Measurements from ENCODE around the gene SLIT3.

Gene SLIT3

DNA sequence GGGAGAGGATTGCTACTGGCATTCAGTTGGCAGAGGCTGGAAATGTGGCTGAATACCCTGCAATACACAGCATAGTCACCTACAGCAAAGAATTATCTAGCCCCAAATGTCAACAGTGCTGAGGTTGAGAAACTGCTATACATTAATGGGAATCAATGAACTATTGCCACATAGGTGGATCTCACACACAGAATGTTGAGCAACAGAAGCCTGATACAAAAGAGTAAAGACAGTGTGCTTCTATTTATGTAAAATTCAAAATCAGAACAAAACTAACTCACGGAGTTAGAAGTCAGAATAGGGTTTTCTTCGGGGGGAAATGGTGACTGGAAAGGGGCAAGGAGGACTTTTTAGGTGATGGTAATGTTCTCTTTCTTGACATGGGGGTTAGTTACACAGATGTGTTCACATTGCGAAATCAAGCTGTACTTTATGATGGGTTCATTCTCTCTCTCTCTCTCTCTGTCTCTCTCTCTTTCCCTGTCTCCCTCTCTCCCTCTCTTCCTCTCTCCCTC is 676.0 kb downstream of the SLIT3 start:
- DNase-seq (ENCODE audit: low read depth in 3 of 3, low spot score in 1 of 3): no peak

DNA sequence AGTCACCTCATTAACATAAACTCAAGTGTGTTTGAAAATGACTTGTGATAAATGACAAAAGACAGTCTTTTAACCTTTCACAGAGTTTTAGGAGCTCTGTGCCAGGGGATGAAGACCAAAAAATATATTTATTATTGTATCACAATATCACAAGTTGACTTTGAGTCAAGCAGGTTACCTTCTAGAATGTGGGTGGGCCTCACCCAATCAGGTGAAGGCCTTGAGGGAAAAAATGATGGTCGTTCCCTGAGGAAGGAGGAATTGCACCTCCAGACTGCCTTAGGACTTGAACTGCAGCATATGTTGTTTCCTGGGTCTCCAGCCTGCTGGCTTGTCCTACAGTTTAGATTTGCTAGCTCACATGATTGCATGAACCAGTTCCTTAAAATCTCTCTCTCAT is 680.1 kb downstream of the SLIT3 start:
- no peak for DNase-seq (ENCODE audit: low read depth in 3 of 3, low spot score in 1 of 3)

DNA sequence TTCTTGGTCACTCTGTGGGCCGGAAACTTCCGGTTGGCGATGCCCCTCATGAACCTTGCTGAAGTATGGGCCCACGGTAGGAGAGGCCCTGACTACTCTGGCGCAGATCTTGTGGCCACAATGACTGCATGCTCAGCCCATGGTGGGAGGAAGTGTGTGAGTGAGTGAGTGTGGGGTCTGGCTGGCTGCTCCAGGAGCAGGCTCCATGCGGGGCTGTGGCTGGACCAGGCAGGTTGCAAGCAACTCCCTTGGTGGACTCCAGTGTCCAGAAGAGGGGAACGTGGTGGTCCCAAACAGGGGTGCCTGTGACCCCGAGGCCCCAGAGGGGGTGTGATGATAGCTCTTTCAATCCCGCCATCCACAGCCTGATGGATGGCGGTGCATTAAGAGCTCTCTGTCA is 686.3 kb downstream of the SLIT3 start:
- DNase-seq (ENCODE audit: low read depth in 3 of 3, low spot score in 1 of 3): no peak

DNA sequence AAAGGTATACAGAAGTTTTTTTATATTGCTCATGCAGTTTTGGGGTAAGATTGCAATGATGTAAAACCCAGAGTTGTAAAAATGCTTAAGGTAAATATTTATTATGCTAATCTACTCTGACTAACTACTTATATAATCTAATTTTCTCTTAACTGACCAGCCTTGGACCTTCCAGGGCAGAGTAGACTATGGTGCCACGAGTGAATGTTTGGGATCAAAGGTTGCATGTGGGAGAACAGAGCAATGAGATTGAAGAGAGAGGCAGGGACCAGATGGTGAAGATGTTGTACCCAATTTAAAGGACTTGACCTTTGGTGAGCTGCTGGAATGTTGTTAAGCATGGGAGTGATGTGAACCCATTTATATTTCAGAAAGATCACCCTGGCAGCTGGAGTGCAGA is 686.9 kb downstream of the SLIT3 start:
- no peak for DNase-seq (ENCODE audit: low read depth in 3 of 3, low spot score in 1 of 3)

DNA sequence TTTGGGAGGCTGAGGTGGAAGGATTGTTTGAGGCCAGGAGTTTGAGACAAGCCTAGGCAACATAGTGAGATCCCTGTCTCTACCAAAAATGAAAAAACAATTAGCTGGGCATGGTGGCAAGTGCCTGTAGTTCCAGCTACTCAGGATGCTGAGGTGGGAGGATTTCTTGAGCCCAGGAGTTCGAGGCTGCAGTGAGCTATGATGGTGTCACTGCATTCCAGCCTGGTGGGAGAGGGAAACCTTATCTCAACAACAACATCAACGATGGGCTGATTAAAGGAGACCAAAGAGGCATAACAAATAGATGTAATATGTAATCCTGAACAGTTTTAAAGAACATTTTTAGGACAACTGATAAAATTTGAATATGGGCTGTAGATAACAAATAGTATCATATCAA is 687.5 kb downstream of the SLIT3 start:
- DNase-seq (ENCODE audit: low read depth in 3 of 3, low spot score in 1 of 3): no peak

DNA sequence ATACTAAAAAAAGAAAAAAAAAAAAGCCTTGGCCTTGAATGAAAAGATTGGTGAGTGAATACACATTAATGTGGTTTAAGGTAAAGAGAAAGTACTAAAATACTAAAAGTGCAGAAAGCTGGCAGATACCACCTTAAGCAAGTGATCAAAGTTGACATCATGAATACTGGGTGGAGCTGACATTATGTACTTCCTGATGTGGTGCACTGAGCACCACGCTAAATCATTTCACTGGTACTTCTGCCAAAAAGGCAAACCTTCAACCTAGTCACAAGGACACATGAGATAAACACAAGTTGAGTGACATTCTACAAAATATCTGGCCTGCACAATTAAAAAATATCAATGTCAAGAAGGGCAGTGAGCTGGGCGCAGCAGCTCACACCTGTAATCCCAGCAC is 687.9 kb downstream of the SLIT3 start:
- no peak for DNase-seq (ENCODE audit: low read depth in 3 of 3, low spot score in 1 of 3)

DNA sequence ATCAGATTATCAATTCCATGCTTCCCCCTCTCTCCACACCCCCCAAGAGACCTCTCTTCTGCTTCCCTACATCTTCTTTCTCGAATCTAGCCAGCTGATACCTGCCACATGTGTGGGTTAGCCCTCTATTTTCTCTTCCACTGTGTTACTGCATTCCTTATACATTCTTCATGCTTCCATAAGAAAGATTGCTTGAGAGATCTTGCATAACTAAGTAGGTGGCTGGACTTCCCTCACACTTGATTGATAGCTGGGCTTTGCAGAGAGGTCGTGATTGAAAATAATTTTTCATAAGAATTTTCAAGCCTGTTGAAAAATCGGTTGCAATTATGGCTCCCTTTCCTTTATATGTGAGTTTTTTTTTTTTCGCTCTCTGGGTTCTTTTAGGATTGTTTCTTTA is 688.8 kb downstream of the SLIT3 start:
- DNase-seq (ENCODE audit: low read depth in 3 of 3, low spot score in 1 of 3): no peak

Data from stimulated activated CD4-positive, alpha-beta T cell treated with anti-CD3 and anti-CD28 coated beads, TNF-alpha, amount 100 ng/mL, for 1 hour (primary cell).